ENCODE data around the gene PLEKHH1. TPM values are rescaled to one million over a fixed set of nuclear protein-coding genes. Genes with fewer than 3 reads are reported as not detected.

Gene PLEKHH1
- total RNA-seq, 1 donor from 2014 or later = 3.3 TPM

- Mint-ChIP-seq H3K27me3 (ENCODE audit: low read depth, unreplicated experiment) (peaks cover 6% of the 10 kb centered on the region), H3K27ac (ENCODE audit: unreplicated experiment) (no peak overlapping the region), H3K36me3 (ENCODE audit: low read depth, unreplicated experiment) (no peaks in the 10 kb centered on the region), H3K4me1 (ENCODE audit: low read depth, unreplicated experiment) (no peaks in the 10 kb centered on the region), H3K9me3 (ENCODE audit: unreplicated experiment) (peaks cover 14% of the 10 kb centered on the region), H3K4me3 (ENCODE audit: unreplicated experiment) (no peak overlapping the region)
- Histone ChIP-seq H3K4me2 (ENCODE audit: low read length) (no peak overlapping the region), H2AFZ (ENCODE audit: low read depth, low read length) (no peak overlapping the region), H3K9ac (ENCODE audit: low read length) (no peak overlapping the region), H3K9me3 (ENCODE audit: insufficient read depth, low read depth, low read length) (peaks cover 14% of the 10 kb centered on the region), H3K27ac (ENCODE audit: low read depth, low read length) (no peak overlapping the region), H3K27me3 (ENCODE audit: insufficient read depth, low read length) (no peaks in the 10 kb centered on the region), H3K4me3 (ENCODE audit: insufficient read depth, low read depth, low read length) (no peak overlapping the region), H3K4me1 (ENCODE audit: insufficient read depth, low read length) (no peaks in the 10 kb centered on the region), H4K20me1 (ENCODE audit: insufficient read depth, low read length) (no peaks in the 10 kb centered on the region), H3K36me3 (ENCODE audit: insufficient read depth, low read length) (no peaks in the 10 kb centered on the region), H3K79me2 (ENCODE audit: insufficient read depth, low read length) (no peaks in the 10 kb centered on the region)
- DNase-seq (ENCODE audit: low read depth) (no peak), FAIRE-seq (no peak)
- TF ChIP-seq EZH2 (IDR thresholded peaks at IDR 0.05; ENCODE audit: insufficient read depth, low read length) (no peak), CTCF (IDR thresholded peaks at IDR 0.05; ENCODE audit: insufficient read depth, low read depth, low read length) (no peak)
Observed at GRCh38 chr14:67491741-67492507, 41.2 kb upstream of the PLEKHH1 start.

- FAIRE-seq (no peak), DNase-seq (ENCODE audit: low read depth) (no peak)
- no peaks in the 10 kb centered on the region for H4K20me1 ChIP-seq (ENCODE audit: insufficient read depth, low read length)
- peaks cover 6% of the 10 kb centered on the region for H3K27me3 Mint-ChIP-seq (ENCODE audit: low read depth, unreplicated experiment)
- H3K9ac ChIP-seq (ENCODE audit: low read length) = no peak overlapping the region
- no peak overlapping the region for H3K27ac ChIP-seq (ENCODE audit: low read depth, low read length)
- no peak overlapping the region for H3K27ac Mint-ChIP-seq (ENCODE audit: unreplicated experiment)
- TF ChIP-seq CTCF (IDR thresholded peaks at IDR 0.05; ENCODE audit: insufficient read depth, low read depth, low read length) = no peak
- TF ChIP-seq EZH2 (IDR thresholded peaks at IDR 0.05; ENCODE audit: insufficient read depth, low read length) = no peak
- H3K79me2 ChIP-seq (ENCODE audit: insufficient read depth, low read length) = no peaks in the 10 kb centered on the region
- H3K36me3 ChIP-seq (ENCODE audit: insufficient read depth, low read length) = no peaks in the 10 kb centered on the region
- peaks cover 14% of the 10 kb centered on the region for H3K9me3 ChIP-seq (ENCODE audit: insufficient read depth, low read depth, low read length)
- no peaks in the 10 kb centered on the region for H3K4me1 ChIP-seq (ENCODE audit: insufficient read depth, low read length)
- peaks cover 14% of the 10 kb centered on the region for H3K9me3 Mint-ChIP-seq (ENCODE audit: unreplicated experiment)
- no peak overlapping the region for H3K4me3 ChIP-seq (ENCODE audit: insufficient read depth, low read depth, low read length)
- no peaks in the 10 kb centered on the region for H3K4me1 Mint-ChIP-seq (ENCODE audit: low read depth, unreplicated experiment)
- no peaks in the 10 kb centered on the region for H3K36me3 Mint-ChIP-seq (ENCODE audit: low read depth, unreplicated experiment)
- no peaks in the 10 kb centered on the region for H3K27me3 ChIP-seq (ENCODE audit: insufficient read depth, low read length)
- H3K4me2 ChIP-seq (ENCODE audit: low read length) = no peak overlapping the region
- H2AFZ ChIP-seq (ENCODE audit: low read depth, low read length) = no peak overlapping the region
- no peak overlapping the region for H3K4me3 Mint-ChIP-seq (ENCODE audit: unreplicated experiment)
Observed at GRCh38 chr14:67492538-67492937, 40.6 kb upstream of the PLEKHH1 start.

GRCh38 chr14:67493092-67493717, 39.9 kb upstream of the PLEKHH1 start:
- TF ChIP-seq CTCF (IDR thresholded peaks at IDR 0.05; ENCODE audit: insufficient read depth, low read depth, low read length) (no peak), EZH2 (IDR thresholded peaks at IDR 0.05; ENCODE audit: insufficient read depth, low read length) (no peak)
- no peak overlapping the region for H3K9ac ChIP-seq (ENCODE audit: low read length)
- DNase-seq (ENCODE audit: low read depth) = no peak

More at GRCh38 chr14:67493092-67493717, 39.9 kb upstream of the PLEKHH1 start:
- no peaks in the 10 kb centered on the region for H3K79me2 ChIP-seq (ENCODE audit: insufficient read depth, low read length)
- peaks cover 14% of the 10 kb centered on the region for H3K9me3 ChIP-seq (ENCODE audit: insufficient read depth, low read depth, low read length)
- FAIRE-seq = no peak
- H3K27ac Mint-ChIP-seq (ENCODE audit: unreplicated experiment) = no peak overlapping the region
- peaks cover 2% of the 10 kb centered on the region for H3K27me3 ChIP-seq (ENCODE audit: insufficient read depth, low read length)
- no peak overlapping the region for H3K4me3 Mint-ChIP-seq (ENCODE audit: unreplicated experiment)
- H3K4me3 ChIP-seq (ENCODE audit: insufficient read depth, low read depth, low read length) = no peak overlapping the region
- peaks cover 6% of the 10 kb centered on the region for H3K27me3 Mint-ChIP-seq (ENCODE audit: low read depth, unreplicated experiment)
- H3K4me1 ChIP-seq (ENCODE audit: insufficient read depth, low read length) = no peaks in the 10 kb centered on the region
- H3K36me3 ChIP-seq (ENCODE audit: insufficient read depth, low read length) = no peaks in the 10 kb centered on the region
- H3K9me3 Mint-ChIP-seq (ENCODE audit: unreplicated experiment) = peaks cover 14% of the 10 kb centered on the region
- H3K4me2 ChIP-seq (ENCODE audit: low read length) = no peak overlapping the region
- H3K27ac ChIP-seq (ENCODE audit: low read depth, low read length) = no peak overlapping the region
- no peaks in the 10 kb centered on the region for H3K36me3 Mint-ChIP-seq (ENCODE audit: low read depth, unreplicated experiment)
- no peaks in the 10 kb centered on the region for H3K4me1 Mint-ChIP-seq (ENCODE audit: low read depth, unreplicated experiment)
- H2AFZ ChIP-seq (ENCODE audit: low read depth, low read length) = no peak overlapping the region
- no peaks in the 10 kb centered on the region for H4K20me1 ChIP-seq (ENCODE audit: insufficient read depth, low read length)
